ENCODE measurements around the gene CLK3. TPM values are rescaled to one million over a fixed set of nuclear protein-coding genes. Genes with fewer than 3 reads are reported as not detected.

The CLK3 gene
- total and polyA plus RNA-seq, 2 donors (not counting 1 experiment from before 2014, with no cell fraction given), result 176 to 350 TPM

GRCh38 chr15:74621936-74622335 is 6.3 kb downstream of the CLK3 start:
- 98% methylated on average over 10 of the region's 21 CpGs for WGBS (ENCODE audit: insufficient coverage)
- H3K79me2 ChIP-seq (ENCODE audit: control insufficient read depth, insufficient read depth, low read length), result peaks cover 69% of the 10 kb centered on the region
- DNase-seq (no peak), ATAC-seq (ENCODE audit: low read depth) (no peak)
- Mint-ChIP-seq H3K4me3 (no peak overlapping the region), H3K27ac (peak overlapping the region; percentile 32), H3K4me1 (peaks cover 42% of the 10 kb centered on the region), H3K27me3 (no peaks in the 10 kb centered on the region), H3K9me3 (ENCODE audit: insufficient read depth) (no peaks in the 10 kb centered on the region)
- no peaks in the 10 kb centered on the region for H3K9me3 ChIP-seq (ENCODE audit: control extremely low read depth in 1 of 3, control insufficient read depth in 2 of 3, insufficient read depth in 1 of 3, low read length in 2 of 3)
- H3K4me2 ChIP-seq (replicated peaks; ENCODE audit: low read depth, low read length, poor library complexity, severe bottlenecking), result no peak overlapping the region
- H3K9ac ChIP-seq (ENCODE audit: low read length), result no peak overlapping the region
- ChIA-PET CTCF (interaction anchor here (0.8 to 23.4 kb wide), 11 partner anchors 11 to 279 kb away, joined by 3 to 596 read pairs (median 3); partner anchors contain the start of genes ARID3B and CSK), POLR2A (no interaction called here)
- H4K20me1 ChIP-seq (ENCODE audit: control insufficient read depth, insufficient read depth, low read length, poor library complexity, severe bottlenecking), result peaks cover 88% of the 10 kb centered on the region
- H3K27me3 ChIP-seq (replicated peaks in 1 of 4; ENCODE audit: control extremely low read depth in 1 of 4, control insufficient read depth in 3 of 4, insufficient read depth in 4 of 4, low read length in 3 of 4), result no peaks in the 10 kb centered on the region
- peaks cover 1 to 83% of the 10 kb centered on the region in 2 experiments for H3K36me3 ChIP-seq (replicated peaks in 1 of 2; ENCODE audit: control extremely low read depth in 1 of 2, control insufficient read depth in 1 of 2, extremely low read depth in 1 of 2, insufficient read depth in 2 of 2, low read length in 1 of 2)
- no peak for TF ChIP-seq EZH2 (IDR thresholded peaks at IDR 0.05; ENCODE audit: borderline replicate concordance, insufficient read depth, low read depth, low read length, poor library complexity, severe bottlenecking)
- TF ChIP-seq CTCF (IDR thresholded peaks at IDR 0.05), result no peak
- intact Hi-C loops (cut with micrococcal nuclease), result loop anchor here (1.0 kb wide), 1 partner anchor 10 kb away; no protein-coding TSS in a partner anchor
- H3K4me1 ChIP-seq (ENCODE audit: control insufficient read depth in 2 of 2, insufficient read depth in 2 of 2, low read length in 2 of 2), result peaks cover 20 to 47% of the 10 kb centered on the region in 2 donors
- H2AFZ ChIP-seq (ENCODE audit: insufficient read depth, low read depth, low read length, poor library complexity, severe bottlenecking), result no peak overlapping the region
- H3K4me3 ChIP-seq (ENCODE audit: control extremely low read depth in 1 of 5, extremely low read depth in 1 of 5, insufficient read depth in 1 of 5, low read depth in 2 of 5, low read length in 4 of 5), result no peak overlapping the region
- H3K27ac ChIP-seq (ENCODE audit: low read length in 2 of 2), result no peak overlapping the region

- ChIA-PET CTCF (interaction anchor here (1.0 to 23.4 kb wide), 5 partner anchors 10 to 278 kb away, joined by 3 to 596 read pairs (median 3); partner anchors contain the start of gene CSK), POLR2A (no interaction called here)
- Mint-ChIP-seq H3K27me3 (no peaks in the 10 kb centered on the region), H3K4me3 (no peak overlapping the region), H3K27ac (no peak overlapping the region), H3K9me3 (ENCODE audit: insufficient read depth) (no peaks in the 10 kb centered on the region), H3K4me1 (peaks cover 42% of the 10 kb centered on the region)
- Histone ChIP-seq H3K36me3 (replicated peaks in 1 of 2; ENCODE audit: control extremely low read depth in 1 of 2, control insufficient read depth in 1 of 2, extremely low read depth in 1 of 2, insufficient read depth in 2 of 2, low read length in 1 of 2) (peaks cover 1 to 85% of the 10 kb centered on the region in 2 experiments), H3K27ac (ENCODE audit: low read length in 2 of 2) (peak overlapping the region in 1 of 2 donors; percentile 1), H3K4me2 (replicated peaks; ENCODE audit: low read depth, low read length, poor library complexity, severe bottlenecking) (no peak overlapping the region), H4K20me1 (ENCODE audit: control insufficient read depth, insufficient read depth, low read length, poor library complexity, severe bottlenecking) (peaks cover 87% of the 10 kb centered on the region), H3K9me3 (ENCODE audit: control extremely low read depth in 1 of 3, control insufficient read depth in 2 of 3, insufficient read depth in 1 of 3, low read length in 2 of 3) (no peaks in the 10 kb centered on the region), H3K9ac (ENCODE audit: low read length) (no peak overlapping the region), H2AFZ (ENCODE audit: insufficient read depth, low read depth, low read length, poor library complexity, severe bottlenecking) (no peak overlapping the region), H3K4me1 (ENCODE audit: control insufficient read depth in 2 of 2, insufficient read depth in 2 of 2, low read length in 2 of 2) (peaks cover 20 to 47% of the 10 kb centered on the region in 2 donors), H3K27me3 (replicated peaks in 1 of 4; ENCODE audit: control extremely low read depth in 1 of 4, control insufficient read depth in 3 of 4, insufficient read depth in 4 of 4, low read length in 3 of 4) (no peaks in the 10 kb centered on the region), H3K4me3 (ENCODE audit: control extremely low read depth in 1 of 5, extremely low read depth in 1 of 5, insufficient read depth in 1 of 5, low read depth in 2 of 5, low read length in 4 of 5) (no peak overlapping the region), H3K79me2 (ENCODE audit: control insufficient read depth, insufficient read depth, low read length) (peaks cover 61% of the 10 kb centered on the region)
- ATAC-seq (ENCODE audit: low read depth), result no peak
- DNase-seq, result no peak
- no CpG with 5 or more reads among the region's 3 CpGs for WGBS (ENCODE audit: insufficient coverage)
- no peak for TF ChIP-seq EZH2 (IDR thresholded peaks at IDR 0.05; ENCODE audit: borderline replicate concordance, insufficient read depth, low read depth, low read length, poor library complexity, severe bottlenecking)
- no peak for TF ChIP-seq CTCF (IDR thresholded peaks at IDR 0.05)
- intact Hi-C loops (cut with micrococcal nuclease), result no loop called here
Observed at GRCh38 chr15:74622758-74623157, 7.1 kb downstream of the CLK3 start.
